Endothelial cell of umbilical vein (primary cell): ENCODE data around the gene TMEM132A. TPM values are rescaled to one million over a fixed set of nuclear protein-coding genes. Genes with fewer than 3 reads are reported as not detected.

Experiments used
- BruUV-seq: library from RNA; stranded (reverse); fragments of 400-500 nt; replicated peaks from 2 replicates; lab custom pipeline; 2021; lab: Mats Ljungman, UMichigan
- CTCF ChIA-PET: fragments of 300-600, 350-600 bp; sonication (Branson Sonifier 250); formaldehyde crosslinking; loops from one replicate; lab custom pipeline; 2021; ENCODE audit warnings: antibody characterized with exemption, inconsistent platforms; lab: Charles Lee
- POLR2A ChIA-PET: fragments of 300-600, 350-600 bp; sonication (Branson Sonifier 250); formaldehyde crosslinking; loops from one replicate; lab custom pipeline; 2021; ENCODE audit warnings: antibody characterized with exemption, inconsistent platforms; lab: Charles Lee
- DNase-seq: peaks from one replicate; pipeline ENCODE4 v3.0.0-alpha.2; 2011; ENCODE audit warnings: low read depth, low spot score
- FAIRE-seq: peaks from 2 replicates; lab custom pipeline; 2011; peaks lifted over from hg19 to GRCh38; lab: Jason Lieb, UNC
- H2AFZ ChIP-seq: 2 replicates; pipeline ENCODE4 v1.6.0; 2012; ENCODE audit warnings: low read depth, low read length, control low read depth, inconsistent platforms
- H3K27ac ChIP-seq: 2 replicates; pipeline ENCODE4 v1.5.1; 2011; ENCODE audit warnings: low read depth, mild to moderate bottlenecking, control low read depth, low read length, moderate library complexity; ENCODE audit not compliant: insufficient read depth
- H3K27me3 ChIP-seq, 2 experiments: 2 replicates each; pipeline versions ENCODE4 v1.6.0 to v1.6.1; 2011; ENCODE audit warnings: low read length in 2 of 2, mixed read lengths in 1 of 2; ENCODE audit not compliant: control insufficient read depth in 2 of 2, insufficient read depth in 2 of 2
- H3K36me3 ChIP-seq, 2 experiments: 2 replicates in 1 of 2; 3 replicates in 1 of 2; pipeline ENCODE4 v1.5.1; 2011; ENCODE audit warnings: low read length in 2 of 2, mild to moderate bottlenecking in 1 of 2, moderate library complexity in 1 of 2; ENCODE audit not compliant: control insufficient read depth in 2 of 2, insufficient read depth in 2 of 2; ENCODE audit errors: extremely low read depth in 1 of 2
- H3K4me1 ChIP-seq: 3 replicates; pipeline ENCODE4 v1.5.1; 2011; ENCODE audit warnings: mild to moderate bottlenecking, low read length; ENCODE audit not compliant: control insufficient read depth, insufficient read depth; ENCODE audit errors: extremely low read depth
- H3K4me2 ChIP-seq: 2 replicates; pipeline ENCODE4 v1.6.1; 2011; ENCODE audit warnings: low read length, control low read depth, mixed read lengths; ENCODE audit not compliant: insufficient read depth
- H3K4me3 ChIP-seq, 3 experiments: fragments of 200-600 bp in 1 of 3; sonication (generic), shearing (Covaris generic) in 1 of 3; replicated peaks in 1 of 3; 2 replicates each; pipeline ENCODE4 v1.5.1; 2011 to 2016; ENCODE audit warnings: control low read depth in 3 of 3, low read length in 3 of 3, mild to moderate bottlenecking in 2 of 3, inconsistent platforms in 1 of 3, low read depth in 1 of 3, moderate library complexity in 1 of 3; ENCODE audit not compliant: insufficient read depth in 1 of 3
- H3K79me2 ChIP-seq: 2 replicates; pipeline ENCODE4 v1.6.0; 2012; ENCODE audit warnings: low read length, inconsistent platforms; ENCODE audit not compliant: control insufficient read depth, insufficient read depth
- H3K9ac ChIP-seq: replicated peaks from 2 replicates; pipeline ENCODE3; 2011; ENCODE audit warnings: low read length, control low read depth; ENCODE audit not compliant: insufficient read depth; ENCODE audit errors: extremely low read depth
- H3K9me1 ChIP-seq: replicated peaks from 3 replicates; pipeline ENCODE4 v1.6.0; 2011; ENCODE audit warnings: mild to moderate bottlenecking, low read length; ENCODE audit not compliant: control insufficient read depth, insufficient read depth; ENCODE audit errors: extremely low read depth
- H3K9me3 ChIP-seq: replicated peaks from 2 replicates; pipeline ENCODE4 v1.5.1; 2012; ENCODE audit warnings: low read length, inconsistent platforms; ENCODE audit not compliant: control insufficient read depth, insufficient read depth
- H4K20me1 ChIP-seq: replicated peaks from 2 replicates; pipeline ENCODE3; 2011; ENCODE audit warnings: mild to moderate bottlenecking, low read length; ENCODE audit not compliant: control insufficient read depth, insufficient read depth; ENCODE audit errors: extremely low read depth
- EZH2 ChIP-seq: IDR thresholded peaks from 2 replicates; pipeline ENCODE4 v1.6.1; 2012; ENCODE audit warnings: borderline replicate concordance, low read depth, mild to moderate bottlenecking, moderate library complexity, low read length, inconsistent platforms; ENCODE audit not compliant: severe bottlenecking
- FOS ChIP-seq: IDR thresholded peaks from 2 replicates; pipeline ENCODE4 v1.6.1; 2011; ENCODE audit warnings: mild to moderate bottlenecking, low read length, moderate library complexity, borderline replicate concordance; ENCODE audit not compliant: insufficient read depth
- GATA2 ChIP-seq: IDR thresholded peaks from 2 replicates; pipeline ENCODE4 v1.7.0; 2011; ENCODE audit warnings: low read depth, mild to moderate bottlenecking, moderate library complexity, mixed read lengths, low read length; ENCODE audit not compliant: insufficient read length, insufficient read depth
- JUN ChIP-seq: IDR thresholded peaks from 2 replicates; pipeline ENCODE4 v1.6.1; 2011; ENCODE audit warnings: borderline replicate concordance, low read depth; ENCODE audit not compliant: insufficient read length, insufficient read depth
- MAX ChIP-seq: IDR thresholded peaks from 2 replicates; pipeline ENCODE4 v1.6.1; 2011; ENCODE audit not compliant: insufficient read depth, insufficient read length
- MYC ChIP-seq: IDR thresholded peaks from one replicate; pipeline ENCODE4 v1.6.1; 2011; ENCODE audit warnings: mild to moderate bottlenecking, low read depth, low read length
- POLR2A ChIP-seq: IDR thresholded peaks from 2 replicates; pipeline ENCODE4 v1.6.1; 2012; ENCODE audit warnings: low read depth, mild to moderate bottlenecking, control low read depth, low read length
- POLR2AphosphoS5 ChIP-seq: IDR thresholded peaks from 2 replicates; pipeline ENCODE4 v1.6.1; 2012; ENCODE audit warnings: low read depth, mild to moderate bottlenecking, control low read depth, low read length, moderate library complexity; ENCODE audit not compliant: insufficient read depth
- dilution Hi-C: fragments of 300-500 bp; cut with MboI; formaldehyde crosslinking; loops from one replicate; pipeline ENCODE4 v1.15.0; 2019; ENCODE audit warnings: low sequenced_read_pairs; ENCODE audit not compliant: extremely low pct_ligation_motif_present
- intact Hi-C: fragments of 100-400 bp; cut with micrococcal nuclease; formaldehyde crosslinking; loops from one replicate; pipeline ENCODE4 v1.10.0; 2022
- polyA plus RNA-seq, 4 experiments: library from polyadenylated mRNA; depleted of rRNA in 3 of 4; stranded (reverse) in 3 of 4; unstranded in 1 of 4; fragments of >200 nt; gene quantifications; 2 replicates each; pipeline versions ENCODE4 v1.2.1 to v1.2.3, GENCODE V29; 2011 to 2012; ENCODE audit warnings: missing spikeins in 1 of 4
- total RNA-seq: library from RNA; stranded (reverse); gene quantifications from 2 replicates; pipeline ENCODE4 v1.2.3, GENCODE V29; 2021
- TF ChIP-seq, protein P1 (sequence below), 2 donors: IDR thresholded peaks; 1 replicate in 1 of 2; 2 replicates in 1 of 2; pipeline ENCODE4 v1.5.1; 2011; ENCODE audit warnings: low read length in 2 of 2, mild to moderate bottlenecking in 2 of 2, moderate library complexity in 2 of 2, control low read depth in 1 of 2, inconsistent platforms in 1 of 2, low read depth in 1 of 2; ENCODE audit not compliant: insufficient read depth in 1 of 2; ENCODE audit errors: extremely low read depth in 1 of 2

The TMEM132A gene
- total and polyA plus RNA-seq, 2 donors (not counting 3 experiments of a cell fraction or from before 2014, with no cell fraction given): 74.3 to 106 TPM

DNA sequence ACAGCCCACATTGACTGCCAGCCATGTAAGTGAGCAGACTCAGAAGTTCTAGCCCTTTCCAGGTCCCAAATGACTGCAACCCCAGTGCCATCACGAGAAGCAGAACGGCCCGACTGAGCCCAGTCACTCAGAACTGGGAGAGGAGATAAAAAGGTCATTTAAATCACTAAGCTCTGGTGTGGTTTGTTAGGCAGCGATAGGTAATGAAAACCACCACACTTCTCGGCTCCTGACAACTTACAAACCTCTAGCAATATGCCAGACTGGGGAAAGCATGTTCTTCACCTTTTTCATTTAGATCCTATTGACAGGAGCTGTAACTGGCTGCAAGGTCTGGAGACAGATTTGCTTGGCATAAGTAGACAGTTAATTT lies 21.0 kb downstream of the TMEM132A start:
- H3K9ac ChIP-seq: no peak overlapping the region
- dilution Hi-C loops (no loop called here), intact Hi-C loops (no loop called here)
- H3K4me1 ChIP-seq: no peaks in the 10 kb centered on the region
- no peak overlapping the region for H3K27ac ChIP-seq
- H3K27me3 ChIP-seq: peaks cover 2 to 4% of the 10 kb centered on the region in 2 experiments
- no peaks in the 10 kb centered on the region for H3K9me1 ChIP-seq
- no peaks in the 10 kb centered on the region for H3K36me3 ChIP-seq
- H3K79me2 ChIP-seq: no peaks in the 10 kb centered on the region
- no peak for DNase-seq
- POLR2A ChIA-PET: no interaction called here
- no peaks in the 10 kb centered on the region for H3K9me3 ChIP-seq
- no TSS peak for BruUV-seq
- no peak overlapping the region for H3K4me2 ChIP-seq
- CTCF ChIA-PET: interaction anchor here (0.6 to 1.7 kb wide), 5 partner anchors 9 to 245 kb away, joined by 3 to 8 read pairs (median 3); no protein-coding TSS in a partner anchor
- H4K20me1 ChIP-seq: no peaks in the 10 kb centered on the region
- FAIRE-seq: no peak
- H3K4me3 ChIP-seq: no peak overlapping the region
- H2AFZ ChIP-seq: no peak overlapping the region
- TF ChIP-seq FOS: no peak
- no peak for TF ChIP-seq GATA2
- TF ChIP-seq JUN: no peak
- TF ChIP-seq, protein P1, sequence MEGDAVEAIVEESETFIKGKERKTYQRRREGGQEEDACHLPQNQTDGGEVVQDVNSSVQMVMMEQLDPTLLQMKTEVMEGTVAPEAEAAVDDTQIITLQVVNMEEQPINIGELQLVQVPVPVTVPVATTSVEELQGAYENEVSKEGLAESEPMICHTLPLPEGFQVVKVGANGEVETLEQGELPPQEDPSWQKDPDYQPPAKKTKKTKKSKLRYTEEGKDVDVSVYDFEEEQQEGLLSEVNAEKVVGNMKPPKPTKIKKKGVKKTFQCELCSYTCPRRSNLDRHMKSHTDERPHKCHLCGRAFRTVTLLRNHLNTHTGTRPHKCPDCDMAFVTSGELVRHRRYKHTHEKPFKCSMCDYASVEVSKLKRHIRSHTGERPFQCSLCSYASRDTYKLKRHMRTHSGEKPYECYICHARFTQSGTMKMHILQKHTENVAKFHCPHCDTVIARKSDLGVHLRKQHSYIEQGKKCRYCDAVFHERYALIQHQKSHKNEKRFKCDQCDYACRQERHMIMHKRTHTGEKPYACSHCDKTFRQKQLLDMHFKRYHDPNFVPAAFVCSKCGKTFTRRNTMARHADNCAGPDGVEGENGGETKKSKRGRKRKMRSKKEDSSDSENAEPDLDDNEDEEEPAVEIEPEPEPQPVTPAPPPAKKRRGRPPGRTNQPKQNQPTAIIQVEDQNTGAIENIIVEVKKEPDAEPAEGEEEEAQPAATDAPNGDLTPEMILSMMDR (IDR thresholded peaks at IDR 0.05; ENCODE audit: extremely low read depth in 1 of 2, insufficient read depth in 1 of 2, low read depth in 1 of 2, low read length in 2 of 2): no peak
- TF ChIP-seq MYC: no peak
- TF ChIP-seq POLR2A: no peak
- TF ChIP-seq EZH2: no peak
- TF ChIP-seq MAX: no peak
- TF ChIP-seq POLR2AphosphoS5: no peak
